Endodermal cell (in vitro differentiated cells): ENCODE results near the gene SOX5. TPM values are rescaled to one million over a fixed set of nuclear protein-coding genes. Genes with fewer than 3 reads are reported as not detected.

Experiments
- DNase-seq: peaks from one replicate; pipeline ENCODE4 v3.0.0-alpha.2; 2017
- H3K27ac ChIP-seq: 2 replicates; pipeline ENCODE4 v1.5.1; 2013; ENCODE audit warnings: mild to moderate bottlenecking, low read depth, low read length, moderate library complexity
- H3K27me3 ChIP-seq: 2 replicates; pipeline ENCODE4 v1.6.1; 2013; ENCODE audit warnings: mild to moderate bottlenecking, low read length, moderate library complexity; ENCODE audit not compliant: insufficient read depth, control insufficient read depth, poor library complexity, severe bottlenecking
- H3K36me3 ChIP-seq: 2 replicates; pipeline ENCODE4 v1.7.0; 2013; ENCODE audit warnings: mild to moderate bottlenecking, low read length, moderate library complexity; ENCODE audit not compliant: control insufficient read depth, insufficient read depth
- H3K4me1 ChIP-seq: one replicate; pipeline ENCODE4 v1.7.0; 2013; ENCODE audit warnings: low read length; ENCODE audit not compliant: control insufficient read depth, insufficient read depth
- H3K4me3 ChIP-seq: 2 replicates; pipeline ENCODE4 v1.5.1; 2013; ENCODE audit warnings: mild to moderate bottlenecking, low read length, moderate library complexity
- H3K9ac ChIP-seq: 2 replicates; pipeline ENCODE4 v1.6.1; 2013; ENCODE audit warnings: mild to moderate bottlenecking, low read length, moderate library complexity; ENCODE audit not compliant: poor library complexity, severe bottlenecking; ENCODE audit errors: extremely low read depth
- H3K9me3 ChIP-seq: 2 replicates; pipeline ENCODE4 v1.6.1; 2013; ENCODE audit warnings: mild to moderate bottlenecking, low read length, moderate library complexity; ENCODE audit not compliant: control insufficient read depth
- H3K27ac Mint-ChIP-seq: 2 replicates; pipeline ENCODE4 v1.8.0; 2020; ENCODE audit warnings: mixed read lengths
- H3K27me3 Mint-ChIP-seq: 2 replicates; pipeline ENCODE4 v1.8.0; 2021; ENCODE audit warnings: mild to moderate bottlenecking, mixed read lengths; ENCODE audit not compliant: insufficient read depth
- H3K36me3 Mint-ChIP-seq: 2 replicates; pipeline ENCODE4 v1.8.0; 2020; ENCODE audit warnings: low read depth, mixed read lengths
- H3K4me1 Mint-ChIP-seq: 2 replicates; pipeline ENCODE4 v1.8.0; 2020; ENCODE audit warnings: mixed read lengths
- H3K4me3 Mint-ChIP-seq: 2 replicates; pipeline ENCODE4 v1.8.0; 2020; ENCODE audit warnings: mild to moderate bottlenecking, moderate library complexity, mixed read lengths
- H3K9me3 Mint-ChIP-seq: 2 replicates; pipeline ENCODE4 v1.8.0; 2020; ENCODE audit warnings: mild to moderate bottlenecking, mixed read lengths
- WGBS, 2 experiments: methylation state at CpG; one replicate each; pipeline versions ENCODE4 v1.1.5 to v1.1.7; 2013; ENCODE audit warnings: missing lambda C conversion rate in 2 of 2, mixed read lengths in 1 of 2; ENCODE audit not compliant: insufficient coverage in 1 of 2, insufficient read length in 1 of 2; 5-methylcytosine and 5-hydroxymethylcytosine counted together
- total RNA-seq, 2 donors: library from RNA; stranded (reverse); fragmentation: NEBNext Ultra II Directional in 1 of 2; extraction: Animal tissue kit (Norgen Biotek cat#: 25700) in 1 of 2; gene quantifications; 2 replicates in 1 of 2; 3 replicates in 1 of 2; pipeline ENCODE4 v1.2.1, GENCODE V29; 2021
- TF ChIP-seq, protein P1 (sequence below): fragments of 200-600 bp; sonication (generic); conservative IDR thresholded peaks from 2 replicates; pipeline ENCODE4 v1.5.0; 2021; ENCODE audit warnings: antibody characterized with exemption, mild to moderate bottlenecking

SOX5 gene
- total RNA-seq, 2 donors from 2014 or later, result 6.8 to 30.7 TPM

DNA sequence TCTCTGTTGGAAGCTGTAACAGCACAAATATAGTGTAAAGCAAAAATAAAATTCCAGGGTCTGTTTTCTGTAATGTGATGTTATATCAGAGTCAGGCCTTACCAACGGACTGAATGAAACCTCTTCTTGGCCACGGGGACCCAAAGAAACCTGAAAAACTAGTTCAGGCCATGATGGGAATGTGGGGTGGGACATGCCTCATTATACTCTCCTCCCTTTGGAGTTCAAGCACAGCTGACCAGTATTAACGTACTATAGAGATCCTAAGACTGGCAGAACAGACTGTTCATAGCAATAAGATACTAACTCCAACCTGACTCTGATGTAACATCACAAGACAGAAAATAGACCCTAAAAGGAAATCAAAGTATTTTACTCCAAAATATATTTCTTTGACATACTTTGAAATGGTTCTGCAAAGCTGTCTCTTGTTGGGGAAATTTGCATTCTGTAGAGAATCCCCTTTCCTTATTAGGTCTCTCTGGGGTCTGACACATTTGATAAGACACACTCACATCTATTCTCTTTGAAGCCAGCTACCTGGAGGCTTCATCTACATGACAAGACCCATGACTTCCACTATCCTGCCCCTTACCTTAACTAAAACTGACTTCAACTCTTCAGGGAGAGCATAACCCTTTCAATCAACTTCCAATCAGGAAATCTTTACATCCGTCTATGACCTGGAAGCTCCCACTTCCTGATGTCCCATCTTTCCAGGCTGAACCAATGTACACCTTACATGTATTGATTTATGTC lies 444.6 kb downstream of the SOX5 start:
- Histone ChIP-seq H3K9ac (no peak overlapping the region), H3K36me3 (no peaks in the 10 kb centered on the region), H3K27me3 (no peaks in the 10 kb centered on the region), H3K4me1 (peaks cover 17% of the 10 kb centered on the region), H3K9me3 (peaks cover 21% of the 10 kb centered on the region), H3K4me3 (no peak overlapping the region), H3K27ac (no peak overlapping the region)
- DNase-seq, result peak; percentile 66
- Mint-ChIP-seq H3K36me3 (peaks cover 9% of the 10 kb centered on the region), H3K27ac (peak overlapping the region; percentile 33), H3K4me3 (no peak overlapping the region), H3K4me1 (peaks cover 43% of the 10 kb centered on the region), H3K27me3 (no peaks in the 10 kb centered on the region), H3K9me3 (peaks cover 32% of the 10 kb centered on the region)
- TF ChIP-seq, protein P1, sequence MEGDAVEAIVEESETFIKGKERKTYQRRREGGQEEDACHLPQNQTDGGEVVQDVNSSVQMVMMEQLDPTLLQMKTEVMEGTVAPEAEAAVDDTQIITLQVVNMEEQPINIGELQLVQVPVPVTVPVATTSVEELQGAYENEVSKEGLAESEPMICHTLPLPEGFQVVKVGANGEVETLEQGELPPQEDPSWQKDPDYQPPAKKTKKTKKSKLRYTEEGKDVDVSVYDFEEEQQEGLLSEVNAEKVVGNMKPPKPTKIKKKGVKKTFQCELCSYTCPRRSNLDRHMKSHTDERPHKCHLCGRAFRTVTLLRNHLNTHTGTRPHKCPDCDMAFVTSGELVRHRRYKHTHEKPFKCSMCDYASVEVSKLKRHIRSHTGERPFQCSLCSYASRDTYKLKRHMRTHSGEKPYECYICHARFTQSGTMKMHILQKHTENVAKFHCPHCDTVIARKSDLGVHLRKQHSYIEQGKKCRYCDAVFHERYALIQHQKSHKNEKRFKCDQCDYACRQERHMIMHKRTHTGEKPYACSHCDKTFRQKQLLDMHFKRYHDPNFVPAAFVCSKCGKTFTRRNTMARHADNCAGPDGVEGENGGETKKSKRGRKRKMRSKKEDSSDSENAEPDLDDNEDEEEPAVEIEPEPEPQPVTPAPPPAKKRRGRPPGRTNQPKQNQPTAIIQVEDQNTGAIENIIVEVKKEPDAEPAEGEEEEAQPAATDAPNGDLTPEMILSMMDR, result no peak
- 73 to 100% methylated on average over 2 to 4 of the region's 4 CpGs for WGBS, 2 experiments

DNA sequence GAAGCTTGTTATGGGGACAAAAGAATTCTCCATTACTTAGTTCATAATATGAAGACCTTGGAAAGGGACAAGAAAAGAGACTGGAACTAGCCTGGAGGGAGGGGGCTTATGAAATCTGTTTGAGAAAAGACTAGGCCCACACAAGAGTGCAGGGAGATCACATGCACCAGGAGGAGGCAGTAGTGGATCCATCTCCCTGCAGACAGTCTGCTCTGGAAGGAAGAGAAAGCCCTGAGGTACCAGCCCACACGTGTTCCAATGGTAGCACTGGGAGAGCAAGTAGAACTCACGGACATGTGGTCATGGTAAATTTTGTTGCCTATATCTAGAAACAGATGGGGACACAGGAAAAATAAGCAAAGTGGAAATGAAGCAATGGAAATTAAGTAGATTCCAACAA lies 445.4 kb downstream of the SOX5 start:
- peaks cover 4% of the 10 kb centered on the region for H3K36me3 Mint-ChIP-seq
- H3K27me3 Mint-ChIP-seq, result no peaks in the 10 kb centered on the region
- peaks cover 36% of the 10 kb centered on the region for H3K4me1 Mint-ChIP-seq
- Histone ChIP-seq H3K27ac (no peak overlapping the region), H3K4me1 (peaks cover 17% of the 10 kb centered on the region), H3K9ac (no peak overlapping the region), H3K9me3 (peaks cover 27% of the 10 kb centered on the region), H3K27me3 (no peaks in the 10 kb centered on the region), H3K4me3 (no peak overlapping the region), H3K36me3 (no peaks in the 10 kb centered on the region)
- 67 to 69% methylated on average over 2 of the region's 2 CpGs for WGBS, 2 experiments
- peak overlapping the region; percentile 13 for H3K27ac Mint-ChIP-seq
- DNase-seq, result peak; percentile 64
- H3K9me3 Mint-ChIP-seq, result peaks cover 31% of the 10 kb centered on the region
- TF ChIP-seq, protein P1, result peak; percentile 85
- H3K4me3 Mint-ChIP-seq, result no peak overlapping the region

DNA sequence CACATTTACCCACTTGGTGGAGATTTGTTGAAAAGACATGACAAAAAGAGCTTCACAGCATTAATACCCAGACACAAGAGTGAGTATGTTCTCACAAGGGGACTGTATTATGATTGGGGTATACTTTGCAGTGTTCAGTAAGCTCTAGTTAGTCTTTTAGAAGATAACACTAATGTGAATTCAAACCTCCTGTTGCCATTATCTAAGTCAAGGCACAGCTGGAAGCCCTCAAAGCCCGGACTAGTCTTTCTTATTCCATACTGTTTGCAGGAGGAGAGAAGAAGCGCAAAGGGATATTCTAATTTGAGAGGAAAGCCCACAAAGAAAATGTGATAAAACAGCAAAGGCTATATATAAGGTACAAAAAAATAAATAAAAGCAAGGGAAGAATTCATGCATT lies 445.9 kb downstream of the SOX5 start:
- TF ChIP-seq, protein P1, result no peak
- no peak overlapping the region for H3K9ac ChIP-seq
- Mint-ChIP-seq H3K27ac (no peak overlapping the region), H3K4me3 (no peak overlapping the region), H3K4me1 (peaks cover 35% of the 10 kb centered on the region), H3K9me3 (peaks cover 35% of the 10 kb centered on the region), H3K36me3 (peaks cover 9% of the 10 kb centered on the region), H3K27me3 (no peaks in the 10 kb centered on the region)
- H3K9me3 ChIP-seq, result peaks cover 32% of the 10 kb centered on the region
- no peak overlapping the region for H3K27ac ChIP-seq
- no peak overlapping the region for H3K4me3 ChIP-seq
- no peaks in the 10 kb centered on the region for H3K27me3 ChIP-seq
- peaks cover 17% of the 10 kb centered on the region for H3K4me1 ChIP-seq
- peak; percentile 58 for DNase-seq
- WGBS, 2 experiments, result 40% methylated on average over 1 to 2 of the region's 2 CpGs
- H3K36me3 ChIP-seq, result no peaks in the 10 kb centered on the region
